GM21723 (cell line): ENCODE measurements around the gene SSTR3.

ENCODE experiments used
- ATAC-seq: cut with Tn5 transposase; IDR thresholded peaks from one replicate; pipeline ENCODE4 v1.9.1; 2021; ENCODE audit warnings: mild to moderate bottlenecking, moderate library complexity; ENCODE audit not compliant: unreplicated experiment

The SSTR3 gene

DNA sequence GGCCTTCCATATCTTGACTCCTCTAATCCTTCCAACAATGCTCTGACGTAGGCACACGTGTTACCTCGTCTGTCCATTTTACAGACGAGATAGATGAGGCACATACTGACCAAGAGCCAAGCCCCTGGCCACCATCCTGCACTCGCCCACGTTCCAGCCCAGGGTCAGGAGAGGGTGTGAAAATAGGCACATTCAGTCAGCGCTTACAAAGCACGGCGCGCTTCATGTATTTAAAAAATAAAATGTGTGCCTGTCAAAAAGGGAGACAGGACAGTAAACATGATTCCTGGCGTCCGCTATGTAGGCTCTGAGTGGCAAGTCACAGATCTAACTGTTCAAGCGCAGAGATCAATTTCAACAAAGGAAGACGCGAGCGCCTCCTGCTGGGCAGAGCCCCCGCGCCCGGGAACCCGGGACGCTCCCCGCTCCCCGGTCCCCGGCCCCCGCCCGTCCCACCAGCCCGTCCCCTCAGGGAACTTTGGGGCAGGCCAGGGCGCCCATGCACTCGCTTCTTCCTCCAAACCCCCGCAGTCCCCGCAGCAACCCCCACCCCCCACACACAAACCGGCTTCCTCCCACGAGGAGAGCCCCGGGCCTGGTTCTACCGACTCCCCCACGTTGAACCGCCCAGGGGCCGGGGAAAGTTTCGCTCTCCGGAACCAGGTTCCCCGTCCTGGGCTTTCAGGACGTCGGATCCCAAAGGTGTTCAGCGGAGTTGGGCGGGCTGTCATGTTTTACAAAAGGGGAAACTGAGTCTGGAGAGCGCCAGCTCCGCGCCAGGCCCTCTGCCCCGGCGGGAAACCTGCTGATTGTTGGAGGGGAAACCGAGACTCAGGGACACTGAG, 13.8 kb downstream of the SSTR3 start:
- peak; percentile 38 for ATAC-seq

DNA sequence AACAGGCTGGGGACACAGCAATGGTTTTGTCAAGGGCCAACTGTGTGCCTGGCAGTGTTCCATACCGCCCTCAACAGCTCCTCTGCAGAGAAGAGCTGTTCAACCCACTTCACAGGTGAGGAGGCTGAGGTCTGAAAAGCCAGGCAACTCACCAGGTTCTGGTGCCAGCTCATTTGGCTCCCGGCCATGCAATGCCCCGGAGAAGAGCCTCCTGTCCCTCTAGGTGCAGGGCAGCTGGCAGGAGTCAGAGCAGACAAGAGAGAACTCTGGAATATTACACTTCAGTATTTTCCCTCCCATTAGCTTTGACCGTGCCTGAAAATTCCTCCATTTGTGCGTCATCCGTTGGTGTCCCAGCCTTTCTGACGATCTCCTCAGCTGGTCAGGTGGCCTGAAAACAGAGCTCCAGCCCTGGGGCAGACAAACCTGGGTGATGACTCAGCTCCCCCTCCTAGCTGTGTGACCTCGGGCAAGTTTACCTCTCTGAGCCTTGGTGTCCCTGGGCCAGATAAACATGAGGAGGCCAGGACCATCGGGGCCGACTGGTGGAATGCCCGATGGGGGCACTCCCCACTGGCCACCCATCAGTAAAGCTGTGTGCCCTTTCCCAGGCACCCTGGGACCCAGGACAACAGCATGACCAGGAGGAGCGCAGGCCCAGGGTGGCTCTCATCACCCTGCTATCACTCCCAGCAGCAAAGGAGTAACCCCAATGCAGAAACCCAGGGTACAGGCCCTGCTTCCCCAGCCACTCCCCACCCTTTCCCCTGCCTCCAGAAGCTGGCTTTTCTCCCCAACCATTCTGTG, 14.6 kb downstream of the SSTR3 start:
- no peak for ATAC-seq

DNA sequence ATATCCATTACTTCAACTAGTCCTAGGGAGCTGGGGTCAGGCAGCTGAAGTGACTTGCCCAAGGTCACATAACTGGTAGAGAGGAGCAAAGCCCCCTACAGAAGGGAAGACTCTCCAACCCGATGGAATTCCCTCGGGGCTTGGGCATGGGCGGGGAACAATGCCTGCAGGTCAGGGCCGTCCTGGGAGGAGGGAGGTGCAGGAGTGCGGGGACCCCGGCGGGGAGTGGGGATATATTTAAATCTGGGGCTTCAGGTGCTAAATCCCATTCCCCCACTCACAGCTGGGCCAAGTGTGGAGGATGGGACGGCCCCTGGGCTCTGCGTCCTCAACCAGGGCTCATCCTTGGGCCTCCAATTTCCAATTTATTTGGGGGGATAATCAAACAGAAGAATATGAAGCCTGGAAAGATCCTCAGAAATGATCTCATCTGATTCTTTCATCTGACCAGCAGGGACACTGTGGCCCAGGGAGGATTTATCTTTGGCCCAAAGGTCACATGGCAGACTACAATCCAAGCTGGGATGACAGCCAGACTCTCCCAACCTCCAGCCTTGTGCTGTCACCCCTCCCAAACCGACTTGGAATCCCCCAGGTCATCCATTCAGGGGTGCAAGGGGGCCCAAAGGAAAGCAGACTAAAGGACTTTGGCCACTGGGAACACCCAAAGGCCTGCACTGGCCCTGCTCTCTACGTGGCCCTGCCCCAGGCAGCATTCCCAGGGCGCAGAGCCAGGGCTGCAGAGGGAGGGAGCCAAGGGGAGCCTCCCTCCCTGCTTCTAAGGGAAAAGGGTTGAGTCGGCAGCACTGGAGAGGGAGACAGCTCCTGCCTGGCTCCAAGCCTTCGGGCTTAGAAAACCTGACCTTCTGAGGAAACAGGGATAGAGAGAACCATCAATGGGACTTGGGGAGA, 15.5 kb downstream of the SSTR3 start:
- no peak for ATAC-seq

DNA sequence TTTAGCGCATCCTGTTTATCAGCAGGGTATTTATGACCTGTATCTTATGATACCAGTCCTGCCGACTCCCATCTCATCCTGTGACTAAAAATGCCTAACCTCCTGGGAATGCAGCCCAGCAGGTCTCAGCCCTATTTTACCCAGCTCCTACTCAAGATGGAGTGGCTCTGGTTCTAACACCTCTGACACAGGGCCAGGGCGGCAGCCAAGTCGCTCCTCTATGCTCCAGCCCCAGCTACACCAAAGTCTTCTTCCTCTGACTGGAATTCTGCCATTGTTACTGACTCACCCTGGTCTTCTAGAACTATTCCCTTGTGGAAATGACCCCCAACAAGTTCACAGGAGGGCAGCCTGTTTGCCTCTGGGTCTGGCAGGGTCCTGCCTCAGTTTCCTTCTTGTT, 16.4 kb downstream of the SSTR3 start:
- ATAC-seq, result no peak

DNA sequence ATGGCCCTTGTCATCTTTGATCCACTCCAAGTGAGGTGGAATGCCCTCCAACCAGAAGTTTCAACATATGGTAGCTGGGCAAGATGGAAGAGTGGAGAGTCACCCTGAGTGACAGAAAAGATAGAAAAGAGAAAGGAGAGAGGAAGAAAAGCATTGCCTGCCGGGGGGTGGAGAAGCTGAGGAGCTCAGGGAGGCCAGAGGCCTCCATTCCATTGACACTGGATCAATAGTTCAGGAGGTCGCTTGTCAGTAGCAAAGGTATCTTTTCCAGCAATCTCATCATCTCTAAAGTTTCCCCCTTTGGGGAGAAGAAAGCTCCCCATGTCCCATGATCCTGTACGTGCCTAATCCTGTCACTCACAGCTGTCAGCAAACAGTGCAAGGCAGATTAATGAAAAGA, 17.5 kb downstream of the SSTR3 start:
- no peak for ATAC-seq

DNA sequence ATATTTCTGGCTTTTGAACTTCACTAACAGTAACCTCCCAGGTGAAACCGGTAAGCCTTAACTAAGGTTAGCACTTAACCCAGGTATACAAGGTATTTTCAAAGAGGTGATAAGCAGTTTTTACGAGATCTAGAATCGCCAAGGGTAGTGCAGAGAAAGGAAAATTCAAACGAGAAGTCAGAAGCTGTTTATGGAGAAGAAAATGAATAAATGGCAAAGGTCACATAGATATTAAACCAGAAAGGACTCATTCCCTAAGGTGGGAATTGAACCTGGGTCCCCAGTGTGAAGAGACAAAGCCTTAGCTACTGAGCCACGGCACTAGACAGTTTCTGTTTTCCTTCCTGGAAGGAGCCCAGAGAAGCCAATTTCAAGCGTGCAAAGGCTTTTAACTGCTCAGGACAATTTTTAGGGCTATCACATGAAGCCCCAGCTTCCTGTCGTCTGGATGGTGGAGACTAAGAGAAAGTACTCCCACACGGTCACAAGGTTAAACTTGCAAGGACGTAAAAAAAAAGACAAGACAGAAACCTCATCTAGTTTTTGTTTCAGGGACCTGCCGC, 18.6 kb downstream of the SSTR3 start:
- no peak for ATAC-seq

DNA sequence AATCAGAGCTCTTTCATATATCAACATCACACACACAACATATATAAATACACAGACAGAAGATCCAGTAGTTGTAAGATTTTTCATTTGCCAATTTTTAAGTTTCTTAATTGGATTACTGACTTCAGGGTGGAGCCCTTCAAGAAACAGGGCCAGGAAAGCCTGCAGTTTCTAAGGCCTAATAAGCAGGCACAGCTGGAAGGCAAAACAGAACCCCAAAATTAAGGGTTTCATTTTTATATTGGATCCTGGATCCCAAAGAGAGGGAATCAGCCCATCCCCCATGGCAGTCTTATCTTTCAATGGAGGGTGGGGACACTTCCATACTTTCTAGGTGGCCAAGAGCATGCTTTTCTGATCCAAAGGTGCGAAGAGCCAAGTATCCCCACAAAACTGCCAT, 19.5 kb downstream of the SSTR3 start:
- no peak for ATAC-seq

DNA sequence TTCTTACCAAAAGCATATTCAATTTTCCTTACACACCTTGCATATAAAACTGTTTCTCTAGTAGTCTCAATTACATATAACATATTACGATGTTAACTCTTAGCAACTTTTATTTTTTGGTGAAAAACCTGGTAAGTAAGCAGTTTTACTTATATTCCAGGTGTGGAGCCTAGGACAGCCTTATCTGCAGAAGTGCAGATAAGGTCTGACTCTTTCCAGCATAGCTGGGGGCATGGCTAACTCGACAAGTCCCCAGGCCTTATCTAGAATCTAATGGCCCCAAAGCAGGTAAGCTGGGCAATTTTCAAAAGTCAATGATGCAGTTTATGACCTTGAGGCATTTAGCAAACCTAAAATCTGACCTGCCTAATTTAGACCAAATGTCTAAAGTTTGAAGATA, 20.1 kb downstream of the SSTR3 start:
- ATAC-seq, result no peak

DNA sequence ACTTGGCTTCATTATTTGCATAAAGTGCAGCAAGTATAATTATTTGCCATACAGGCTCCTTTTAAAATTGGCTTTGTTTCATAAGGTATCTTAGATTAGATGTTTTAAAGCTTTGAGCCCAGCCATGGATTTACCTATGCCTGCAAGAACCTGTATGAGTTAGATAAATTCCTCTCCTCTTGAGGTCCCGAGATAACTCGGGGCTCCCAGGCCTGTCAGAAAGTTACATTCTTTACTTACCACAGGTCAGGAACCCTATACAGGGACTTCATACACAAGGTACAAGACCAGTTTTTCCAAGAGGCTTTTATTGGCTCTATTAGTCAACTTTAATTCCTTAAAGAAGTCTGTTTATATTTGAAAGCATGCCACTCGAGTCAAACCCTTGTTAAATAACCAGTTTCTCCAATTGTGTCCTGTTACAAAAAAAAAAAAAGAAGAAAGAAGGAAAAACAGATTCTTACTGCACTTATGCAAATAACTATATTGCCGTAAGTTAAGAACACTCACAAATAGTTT, 22.0 kb downstream of the SSTR3 start:
- ATAC-seq, result no peak

DNA sequence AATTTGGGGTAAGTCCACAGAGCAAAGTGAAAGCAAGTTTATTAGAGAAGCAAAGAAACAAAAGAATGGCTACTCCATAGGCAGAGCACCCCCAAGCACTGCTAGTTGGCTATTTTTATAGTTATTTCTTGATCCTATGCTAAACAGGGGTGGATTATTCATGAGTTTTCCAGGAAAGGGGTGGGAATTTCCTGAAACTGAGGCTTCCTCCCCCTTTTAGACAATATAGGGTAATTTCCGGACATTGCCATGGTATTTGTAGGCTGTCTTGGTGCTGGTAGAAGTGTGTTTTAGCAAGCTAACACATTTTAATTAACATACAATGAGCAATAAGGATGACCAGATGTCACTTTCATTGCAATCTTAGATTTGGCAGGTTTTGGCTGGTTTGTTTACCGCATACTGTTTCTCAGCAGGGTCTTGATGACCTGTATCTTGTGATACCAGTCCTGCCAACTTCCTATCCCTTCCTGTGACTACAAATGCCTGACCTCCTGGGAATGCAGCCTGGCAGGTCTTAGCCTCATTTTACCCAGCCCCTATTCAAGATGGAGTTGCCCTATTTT, 23.3 kb downstream of the SSTR3 start:
- ATAC-seq, result no peak

DNA sequence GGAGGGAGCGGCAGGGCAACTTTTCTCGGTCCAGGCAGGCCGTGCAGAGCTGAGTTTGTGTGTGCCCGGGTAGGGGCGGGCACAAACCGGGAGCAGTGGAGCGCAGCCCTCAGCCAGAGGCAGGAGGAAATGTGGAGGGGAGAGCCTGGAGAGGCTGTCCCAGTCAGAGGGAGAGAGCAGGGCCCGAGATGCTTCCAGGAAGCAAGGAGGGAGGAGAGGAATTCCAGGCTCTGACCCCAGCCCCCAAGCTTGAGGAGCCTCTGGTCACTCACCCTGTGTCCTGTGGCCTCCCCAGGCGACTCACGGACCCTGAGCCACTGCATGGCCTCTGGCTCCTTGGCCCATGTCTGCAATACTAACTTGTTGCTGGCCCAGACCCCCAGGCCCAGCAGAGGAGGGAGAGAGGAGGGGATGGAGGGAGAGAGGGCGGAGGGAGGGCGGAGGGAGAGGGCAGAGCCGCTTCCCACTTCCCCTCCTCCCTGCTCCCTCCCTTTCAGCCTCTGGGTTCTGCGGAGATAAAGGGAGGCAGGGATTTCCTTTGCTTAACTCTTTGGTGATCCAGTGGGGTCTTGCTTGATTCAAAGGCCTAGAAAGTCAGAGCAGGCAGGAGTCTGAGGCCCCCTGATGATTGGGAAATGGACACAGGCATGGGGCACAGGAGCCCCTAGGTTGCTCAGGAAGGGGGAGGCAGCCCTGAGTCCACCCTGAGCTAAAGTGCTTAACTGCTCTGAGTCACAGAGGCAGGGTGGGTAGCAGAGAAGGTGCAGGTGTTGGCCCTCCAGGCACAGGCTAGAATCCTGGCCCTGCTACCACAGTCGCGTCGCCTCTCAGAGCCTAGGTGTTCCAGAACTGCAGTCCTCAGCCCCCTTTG, 24.2 kb downstream of the SSTR3 start, which contains the start of gene C1QTNF6:
Gene C1QTNF6 (minus strand): TSS at position 357 of the 871 bp plus-strand sequence. CDS start 34 bp downstream, at position 323.
- no peak for ATAC-seq

DNA sequence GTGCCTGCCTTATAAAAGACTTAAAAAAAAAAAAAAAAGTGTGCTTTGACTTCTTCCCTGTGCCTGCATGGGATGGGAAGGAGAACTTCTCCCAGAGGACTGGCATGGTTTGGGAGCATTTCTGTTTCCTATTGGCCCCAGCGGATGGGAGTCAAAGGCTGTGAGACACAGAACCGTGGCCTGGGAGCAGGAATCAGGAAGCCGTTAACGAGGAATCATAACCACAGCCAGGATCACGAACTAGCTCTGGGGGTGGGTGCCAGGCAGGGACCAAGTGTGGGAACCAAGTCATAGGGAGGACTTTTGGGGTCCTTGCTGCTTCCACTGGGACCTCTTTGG, 24.8 kb downstream of the SSTR3 start:
- ATAC-seq, result no peak

DNA sequence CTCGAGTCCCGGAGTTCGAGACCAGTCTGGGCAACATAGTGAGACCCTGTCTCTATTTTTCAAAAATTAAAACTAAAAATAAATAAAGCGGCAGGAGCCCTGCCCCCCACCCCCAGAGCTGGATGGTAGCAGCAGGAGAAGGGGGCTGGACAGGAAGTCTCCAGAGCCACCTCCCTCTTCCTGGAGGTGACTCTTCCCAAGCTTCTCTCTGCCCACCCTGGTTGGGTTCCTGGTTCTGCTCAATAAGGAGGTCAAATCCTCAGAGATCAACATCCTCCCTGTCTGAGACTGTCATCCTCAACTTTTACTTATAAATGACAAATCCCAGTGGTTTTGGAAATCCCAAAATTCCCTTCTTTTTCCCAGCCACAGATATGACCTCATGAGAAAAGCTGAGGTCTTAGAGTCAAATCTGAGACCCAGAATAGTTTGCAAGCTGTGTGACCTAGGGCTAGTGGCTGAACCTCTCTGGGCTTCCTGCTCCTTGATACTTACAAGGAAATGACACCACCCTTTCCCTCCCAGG, 25.2 kb downstream of the SSTR3 start:
- ATAC-seq, result no peak

DNA sequence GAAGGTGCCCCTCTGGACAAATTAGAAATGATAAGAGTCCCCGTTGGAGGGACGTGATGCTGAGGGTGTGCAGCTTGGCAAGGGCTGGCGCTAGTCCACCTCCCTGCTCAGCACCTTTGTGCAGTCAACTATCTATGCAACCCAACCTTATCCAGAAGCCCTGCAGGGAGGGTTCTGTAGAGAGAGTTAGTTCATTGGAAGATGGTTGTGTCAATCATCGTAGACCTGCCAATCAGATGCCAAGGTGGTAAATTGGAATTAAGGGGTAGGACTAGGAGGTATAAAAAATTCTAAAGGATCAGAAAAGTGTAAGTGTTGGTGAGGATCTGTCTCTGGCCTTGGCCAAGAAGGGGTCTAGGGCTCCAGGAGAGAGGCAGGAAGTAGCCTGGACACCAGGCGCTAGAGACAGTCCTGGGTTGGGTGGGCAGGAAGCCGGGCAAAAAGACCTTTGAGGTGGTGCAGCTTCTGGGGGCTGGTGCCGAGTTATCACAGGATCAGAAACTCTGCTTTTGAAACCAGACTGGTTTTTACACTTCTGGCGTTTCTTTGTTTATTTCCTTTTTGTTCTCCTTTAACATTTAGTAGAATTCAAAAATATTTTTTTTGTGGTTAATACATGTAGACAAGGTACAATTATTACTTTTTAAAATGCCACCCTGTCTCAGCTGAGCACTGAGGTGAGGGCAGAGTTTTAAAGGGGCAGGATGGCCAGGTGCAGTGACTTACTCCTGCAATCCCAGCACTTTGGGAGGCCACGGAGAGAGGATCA, 25.9 kb downstream of the SSTR3 start:
- no peak for ATAC-seq

DNA sequence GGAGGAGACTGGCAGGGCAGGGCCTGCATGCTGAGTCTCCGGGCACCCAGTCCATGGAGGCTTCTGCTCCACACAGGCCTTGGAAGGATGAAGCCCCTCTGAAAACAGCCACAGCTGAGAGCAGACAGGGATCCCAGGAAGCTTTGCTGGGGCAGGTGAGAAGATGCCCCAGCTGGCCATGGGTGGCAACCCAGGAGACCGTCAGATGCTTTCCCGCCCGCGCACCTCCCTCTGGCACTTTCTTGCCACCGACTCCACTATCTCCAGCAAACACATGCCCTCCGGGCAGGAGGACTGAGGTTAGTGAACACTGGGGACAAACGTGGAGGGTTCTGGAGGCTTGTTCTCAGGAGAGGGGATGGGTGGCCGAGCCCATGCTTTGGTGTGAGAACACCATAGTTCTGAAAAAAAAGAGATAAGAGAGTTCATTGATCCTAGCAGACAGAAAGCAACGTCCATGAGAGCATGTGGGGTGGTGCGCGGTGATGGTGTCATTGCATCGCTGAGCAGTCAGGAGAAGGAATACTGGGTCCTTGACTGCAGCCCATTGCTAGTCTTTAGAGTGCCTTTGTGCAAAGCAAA, 26.5 kb downstream of the SSTR3 start:
- ATAC-seq, result no peak

DNA sequence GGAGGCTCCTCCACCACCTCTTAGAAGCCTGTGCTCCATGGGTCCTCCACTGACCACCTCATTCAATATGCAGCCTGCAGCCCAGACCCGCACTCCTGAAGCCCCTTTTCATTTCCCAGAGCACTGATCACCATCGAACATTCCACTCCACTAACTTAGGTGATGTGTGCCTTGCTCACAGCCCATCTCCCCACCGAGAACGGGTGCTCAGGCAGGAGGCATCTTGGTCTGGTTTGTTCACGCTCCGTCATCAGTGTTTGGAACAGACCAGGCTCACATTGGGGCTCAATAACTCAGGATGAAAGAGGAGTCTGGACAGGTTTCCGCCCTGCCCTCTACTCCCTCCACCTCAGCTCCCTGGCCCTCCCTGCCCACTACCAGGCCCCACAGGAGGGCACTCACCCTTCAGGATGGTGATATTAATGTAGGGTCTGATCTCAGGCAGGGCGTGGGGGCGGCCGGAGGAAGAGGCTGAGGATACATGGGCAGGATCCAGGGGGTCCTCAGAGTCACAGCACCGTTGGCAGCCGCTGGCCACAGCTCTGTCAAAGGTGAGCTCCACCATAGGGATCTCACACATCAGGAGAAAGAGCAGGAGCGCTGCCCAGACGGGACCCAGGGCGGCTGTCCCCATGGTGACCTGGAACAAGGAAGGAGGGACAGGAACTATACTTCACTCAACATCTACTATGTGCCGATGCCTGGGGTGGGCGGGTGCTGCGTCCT, 27.3 kb downstream of the SSTR3 start:
- ATAC-seq, result no peak

DNA sequence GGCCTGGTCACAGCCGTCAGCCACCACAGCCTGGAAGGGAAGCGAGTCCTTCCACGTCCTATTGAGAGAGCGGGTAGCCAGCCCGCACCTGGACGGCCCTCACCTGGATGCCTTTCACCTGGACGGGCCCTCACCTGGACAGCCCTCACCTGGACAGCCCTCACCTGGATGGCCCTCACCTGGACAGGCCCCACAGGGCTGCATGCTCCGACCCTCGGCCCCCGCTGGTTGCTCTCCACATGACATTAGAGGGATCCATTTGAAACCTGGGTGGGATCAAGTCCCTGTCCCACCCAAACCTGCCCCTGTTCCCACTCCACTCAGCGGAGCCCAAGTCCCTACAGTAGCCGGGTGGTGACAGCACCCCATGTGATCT, 27.9 kb downstream of the SSTR3 start:
- ATAC-seq, result no peak
